Brain pericyte (primary cell): ENCODE data around the gene IFT81.
A peak's percentile ranks its signal among the peaks of the same experiment; 100 is the strongest.
"Not testable (repeated sequence)": the region's sequence is repeated elsewhere in the genome, so short reads cannot be mapped to it uniquely, and the experiment has no call there.

ENCODE experiments used
- DNase-seq: peaks from one replicate; pipeline ENCODE4 v3.0.0-alpha.2; 2012; ENCODE audit warnings: low read depth, low spot score

The IFT81 gene, protein sequence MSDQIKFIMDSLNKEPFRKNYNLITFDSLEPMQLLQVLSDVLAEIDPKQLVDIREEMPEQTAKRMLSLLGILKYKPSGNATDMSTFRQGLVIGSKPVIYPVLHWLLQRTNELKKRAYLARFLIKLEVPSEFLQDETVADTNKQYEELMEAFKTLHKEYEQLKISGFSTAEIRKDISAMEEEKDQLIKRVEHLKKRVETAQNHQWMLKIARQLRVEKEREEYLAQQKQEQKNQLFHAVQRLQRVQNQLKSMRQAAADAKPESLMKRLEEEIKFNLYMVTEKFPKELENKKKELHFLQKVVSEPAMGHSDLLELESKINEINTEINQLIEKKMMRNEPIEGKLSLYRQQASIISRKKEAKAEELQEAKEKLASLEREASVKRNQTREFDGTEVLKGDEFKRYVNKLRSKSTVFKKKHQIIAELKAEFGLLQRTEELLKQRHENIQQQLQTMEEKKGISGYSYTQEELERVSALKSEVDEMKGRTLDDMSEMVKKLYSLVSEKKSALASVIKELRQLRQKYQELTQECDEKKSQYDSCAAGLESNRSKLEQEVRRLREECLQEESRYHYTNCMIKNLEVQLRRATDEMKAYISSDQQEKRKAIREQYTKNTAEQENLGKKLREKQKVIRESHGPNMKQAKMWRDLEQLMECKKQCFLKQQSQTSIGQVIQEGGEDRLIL

DNA sequence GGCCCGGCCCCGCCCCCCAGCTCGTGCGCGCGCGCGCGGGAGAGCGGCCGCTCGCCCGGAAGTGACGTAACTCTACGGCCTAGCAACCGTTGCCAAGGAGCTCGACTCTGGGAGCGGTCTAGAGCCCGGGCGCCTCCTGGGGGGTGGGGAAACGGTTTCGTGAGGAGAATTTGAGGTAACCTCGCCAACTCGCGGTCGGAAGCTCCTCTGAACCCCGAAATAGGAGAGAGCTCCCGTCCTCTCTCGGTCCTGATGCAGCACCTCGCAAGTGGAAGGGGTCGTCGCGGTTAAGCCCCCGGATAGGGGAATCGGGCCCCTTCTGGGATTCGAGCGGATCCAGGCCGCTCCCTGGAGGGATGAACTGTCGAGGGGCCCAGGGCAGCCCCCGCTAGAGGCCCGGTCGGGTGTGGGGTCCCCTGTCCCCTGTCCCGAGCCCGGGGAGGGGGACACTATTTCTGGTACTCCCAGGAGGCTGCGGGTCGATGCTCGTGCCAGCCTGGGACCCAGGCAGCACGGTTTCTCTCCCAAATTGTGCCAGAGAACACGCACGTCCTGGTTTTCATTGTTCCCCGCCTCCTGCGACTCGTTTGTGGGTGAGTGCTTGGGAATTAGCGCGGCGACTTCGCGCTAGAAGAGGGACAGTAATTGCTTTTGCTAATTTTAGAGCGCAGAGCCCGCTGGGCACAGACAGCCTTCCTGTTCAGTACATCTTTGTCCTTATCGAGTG lies at the start of gene IFT81:
TSS of gene IFT81 (plus strand) at position 89 of the 727 bp plus-strand sequence. CDS start 3,024 bp downstream, outside the sequence.
- peak; percentile 71 for DNase-seq

DNA sequence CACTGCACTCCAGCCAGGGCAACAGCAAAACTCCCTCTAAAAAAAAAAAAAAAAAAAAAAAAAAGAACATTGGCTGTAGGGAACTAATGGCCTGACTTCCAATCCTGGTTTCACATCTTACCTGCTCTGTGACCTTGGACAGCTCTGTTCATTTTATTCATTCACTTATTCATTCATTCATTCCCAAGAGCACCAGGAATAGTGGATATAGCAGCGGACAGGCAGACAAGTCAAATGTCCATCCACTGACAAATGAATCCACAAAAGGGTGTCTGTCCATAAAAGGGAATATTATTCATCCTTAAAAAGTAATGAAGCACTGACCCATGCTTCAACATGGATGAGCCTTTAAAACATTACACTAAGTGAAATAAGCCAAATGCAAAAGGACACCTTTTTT lies 48.3 kb upstream of the IFT81 start:
- no peak for DNase-seq

DNA sequence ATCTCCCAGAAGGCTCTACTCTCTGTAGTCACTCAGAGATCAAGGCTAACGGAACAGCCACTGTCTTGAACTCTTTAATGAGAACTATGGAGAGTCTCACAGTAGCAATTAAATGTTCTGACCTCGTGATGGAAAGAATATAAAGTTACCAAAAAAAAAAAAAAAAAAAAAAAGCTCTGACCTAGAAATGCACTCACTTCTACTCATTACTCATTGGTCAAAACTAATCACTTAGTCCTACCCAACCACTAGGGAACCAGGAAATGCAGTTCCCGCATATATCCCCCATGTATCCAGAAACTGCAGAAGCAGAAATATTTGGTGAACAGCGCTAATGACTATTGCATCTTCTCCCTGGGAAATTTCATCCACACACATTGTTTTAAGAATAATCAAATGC lies 46.4 kb upstream of the IFT81 start:
- no peak for DNase-seq

DNA sequence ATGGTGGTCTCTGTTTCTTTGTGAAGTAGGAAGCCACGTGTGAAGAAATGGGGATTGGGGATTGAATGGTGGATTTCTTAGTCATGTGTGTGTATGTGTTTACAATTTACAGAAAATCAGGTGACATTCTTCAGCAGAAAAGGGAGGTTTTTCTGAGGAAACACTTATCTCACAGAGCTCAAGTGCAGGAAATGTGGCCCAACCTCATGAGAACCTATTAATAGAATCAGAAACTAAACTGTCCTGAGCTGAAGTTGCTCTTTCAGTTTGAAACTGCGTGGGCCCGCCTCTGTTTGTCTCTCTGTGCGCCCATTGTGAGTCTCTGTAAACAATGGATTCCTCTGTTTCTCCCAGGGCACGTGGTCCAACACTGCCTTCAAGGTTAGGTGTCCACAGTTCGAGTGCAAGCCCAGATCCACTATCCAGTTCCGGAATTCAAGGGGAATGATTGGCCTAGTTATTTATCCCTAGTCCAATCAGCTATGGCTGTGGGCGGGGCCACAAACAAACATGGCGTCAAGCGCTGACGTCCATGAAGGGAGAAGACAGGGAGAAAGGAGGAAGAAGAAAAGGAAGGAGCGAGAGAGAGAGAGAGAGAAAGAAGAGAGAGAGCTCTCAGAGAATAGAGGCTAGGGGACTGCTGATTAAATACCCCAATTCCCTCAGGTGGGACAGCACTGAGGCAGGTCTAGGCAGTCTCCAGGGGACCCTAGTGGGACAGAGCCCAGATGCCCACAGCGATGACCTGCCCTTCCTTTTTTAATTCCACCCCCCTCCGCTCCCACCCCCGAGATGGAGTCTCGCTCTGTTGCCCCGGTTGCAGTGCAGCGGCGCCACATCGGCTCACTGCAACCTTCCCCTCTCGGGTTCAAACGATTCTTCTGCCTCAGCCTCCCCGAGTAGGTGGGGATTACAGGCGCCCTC lies 44.4 kb upstream of the IFT81 start:
- DNase-seq, result no peak

DNA sequence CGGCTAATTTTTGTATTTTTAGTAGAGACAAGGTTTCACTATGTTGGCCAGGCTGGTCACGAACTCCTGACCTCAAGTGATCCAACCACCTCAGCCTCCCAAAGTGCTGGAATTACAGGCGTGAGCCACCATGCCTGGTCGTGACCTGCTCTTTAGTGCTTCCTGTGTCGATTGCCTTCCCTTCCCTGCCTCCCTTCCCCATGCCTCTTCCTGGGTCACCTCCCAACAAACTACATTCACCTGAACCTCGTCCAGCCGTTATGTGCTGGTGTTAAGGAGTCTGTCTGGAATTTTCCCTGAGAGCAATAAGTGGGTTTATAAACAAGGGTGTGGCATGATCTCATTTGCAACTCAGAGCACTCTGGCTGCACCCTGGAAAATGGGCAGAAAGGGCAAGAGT lies 43.7 kb upstream of the IFT81 start:
- DNase-seq, result no peak

DNA sequence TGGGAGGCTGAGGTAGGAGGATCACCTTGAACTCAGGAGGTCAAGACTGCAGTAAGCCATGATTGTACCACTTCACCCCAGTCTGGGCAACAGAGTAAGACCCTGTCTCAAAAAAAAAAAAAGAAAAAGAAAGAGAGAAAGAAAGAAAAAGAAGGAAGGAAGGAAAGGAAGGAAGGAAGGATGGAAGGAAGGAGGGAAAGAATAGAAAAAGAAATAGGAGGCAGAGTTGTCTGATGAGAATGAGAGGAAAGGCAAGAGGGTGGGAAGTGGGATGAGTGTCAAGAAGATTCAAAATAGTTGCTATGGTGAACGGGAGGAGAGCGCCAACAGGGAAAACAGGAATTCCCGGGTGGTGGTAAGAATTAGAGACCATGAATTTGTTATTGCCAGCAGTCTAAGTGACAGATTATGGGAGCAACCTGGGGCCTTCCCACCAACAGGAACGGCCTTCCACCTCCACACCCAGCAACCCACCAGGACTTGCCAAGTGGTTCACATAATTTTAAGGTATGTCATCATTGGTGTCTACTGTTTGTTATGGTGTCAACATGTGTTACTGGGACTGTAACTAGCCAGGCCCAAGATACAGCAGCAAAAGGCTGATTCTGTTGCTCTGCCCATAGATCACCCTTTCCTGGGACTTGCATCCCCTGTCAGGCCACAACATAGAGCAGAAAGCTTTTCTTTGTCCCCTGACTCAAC lies 39.7 kb upstream of the IFT81 start:
- DNase-seq, result no peak

DNA sequence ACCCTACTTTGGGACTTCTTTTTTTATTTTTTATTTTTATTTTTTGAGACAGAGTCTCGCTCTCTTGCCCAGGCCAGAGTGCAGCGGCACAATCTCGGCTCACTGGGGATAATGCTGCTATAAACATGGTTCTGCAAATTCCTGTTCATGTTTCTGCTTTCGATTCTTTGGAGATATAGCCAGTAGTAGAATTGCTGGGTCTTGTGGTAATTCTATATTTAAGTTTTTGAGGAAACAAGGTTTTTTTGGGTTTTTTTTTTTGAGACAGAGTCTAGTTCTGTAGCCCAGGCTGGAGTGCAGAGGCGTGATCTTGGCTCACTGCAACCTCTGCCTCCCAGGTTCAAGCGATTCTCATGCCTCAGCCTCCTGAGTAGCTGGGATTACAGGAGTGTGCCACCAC lies 35.9 kb upstream of the IFT81 start:
- not testable (repeated sequence) for DNase-seq

DNA sequence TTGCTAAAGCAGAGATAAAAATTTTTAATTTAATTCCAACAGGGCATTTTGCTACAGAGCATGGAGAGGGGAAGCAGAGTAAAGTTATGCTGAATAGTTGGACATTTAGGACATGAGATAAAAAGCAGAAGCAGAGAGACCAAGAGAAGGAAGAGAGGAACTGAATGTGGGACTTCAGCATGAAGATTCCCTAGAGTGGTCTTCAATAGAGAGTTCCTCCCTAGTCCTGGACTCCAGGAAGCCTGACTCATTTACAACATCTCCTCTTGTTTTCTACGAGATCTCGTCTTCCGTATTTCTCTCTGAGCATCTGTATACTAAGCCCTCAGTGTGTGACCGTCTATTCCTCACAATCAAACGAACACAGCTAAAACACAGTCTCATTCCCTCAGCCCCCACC lies 35.2 kb upstream of the IFT81 start:
- no peak for DNase-seq

DNA sequence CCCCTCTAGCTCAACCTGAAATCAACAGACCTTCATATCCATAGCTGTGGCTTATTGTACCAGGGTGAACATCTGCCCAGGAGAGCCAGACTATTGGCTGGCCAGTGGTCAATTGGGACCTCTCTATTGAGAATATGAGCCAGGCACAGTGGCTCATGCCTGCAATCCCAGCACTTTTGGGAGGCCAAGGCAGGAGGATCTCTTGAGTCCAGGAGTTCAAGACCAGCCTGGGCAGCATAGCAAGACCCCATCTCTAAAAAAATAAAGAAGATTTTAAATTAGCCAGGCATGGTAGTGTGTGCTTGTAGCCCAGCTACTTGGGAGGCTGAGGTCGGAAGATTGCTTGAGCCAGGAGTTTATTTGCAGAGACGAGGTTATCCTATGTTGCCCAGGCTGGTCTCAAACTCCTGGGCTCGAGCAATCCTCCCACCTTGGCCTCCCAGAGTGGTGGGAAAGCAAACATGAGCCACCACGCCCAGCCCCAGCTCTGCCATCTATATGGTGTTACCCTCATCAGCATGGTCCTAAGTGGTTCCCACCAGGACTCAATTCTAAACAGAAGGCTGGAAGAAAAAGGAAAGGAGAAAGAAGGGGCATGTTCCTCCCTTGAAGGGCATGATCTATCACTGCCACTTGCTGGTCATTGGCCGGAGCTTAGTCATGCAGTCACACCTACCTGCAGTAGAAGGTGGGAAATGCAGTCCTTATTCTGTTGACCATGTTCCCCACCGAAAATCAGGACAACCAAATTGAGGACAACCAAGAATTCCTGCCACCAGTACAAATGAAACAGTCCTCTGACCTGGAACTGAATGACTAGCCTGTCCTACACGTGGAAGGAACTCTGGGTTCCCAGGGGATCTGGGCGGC lies 33.7 kb upstream of the IFT81 start:
- DNase-seq, result no peak

DNA sequence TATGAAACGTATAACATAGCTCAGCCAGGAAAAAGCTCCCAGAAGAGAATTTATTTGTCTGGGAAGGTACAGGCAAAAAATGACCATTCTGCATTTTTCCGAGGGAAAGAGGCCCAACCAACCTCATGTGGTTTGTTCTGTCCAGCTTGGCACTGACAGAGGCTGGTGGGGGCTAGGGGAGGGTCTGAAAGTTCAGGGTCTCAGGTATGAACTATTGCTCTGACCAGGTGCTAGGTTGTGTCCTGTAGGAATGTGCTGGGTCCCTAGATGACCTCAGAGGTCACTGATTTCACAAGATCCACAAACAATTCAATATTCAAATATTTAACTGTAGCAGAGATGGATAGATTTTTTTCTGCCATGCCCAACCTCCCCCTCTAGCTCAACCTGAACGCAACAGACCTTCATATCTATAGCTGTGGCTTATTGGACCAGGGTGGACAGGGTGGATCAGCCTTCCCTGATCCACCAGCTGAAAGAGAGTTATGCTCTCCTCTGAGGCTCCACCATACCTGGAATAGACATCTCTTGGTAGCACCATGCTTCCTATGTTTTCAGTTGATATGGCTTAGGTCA lies 32.9 kb upstream of the IFT81 start:
- no peak for DNase-seq

DNA sequence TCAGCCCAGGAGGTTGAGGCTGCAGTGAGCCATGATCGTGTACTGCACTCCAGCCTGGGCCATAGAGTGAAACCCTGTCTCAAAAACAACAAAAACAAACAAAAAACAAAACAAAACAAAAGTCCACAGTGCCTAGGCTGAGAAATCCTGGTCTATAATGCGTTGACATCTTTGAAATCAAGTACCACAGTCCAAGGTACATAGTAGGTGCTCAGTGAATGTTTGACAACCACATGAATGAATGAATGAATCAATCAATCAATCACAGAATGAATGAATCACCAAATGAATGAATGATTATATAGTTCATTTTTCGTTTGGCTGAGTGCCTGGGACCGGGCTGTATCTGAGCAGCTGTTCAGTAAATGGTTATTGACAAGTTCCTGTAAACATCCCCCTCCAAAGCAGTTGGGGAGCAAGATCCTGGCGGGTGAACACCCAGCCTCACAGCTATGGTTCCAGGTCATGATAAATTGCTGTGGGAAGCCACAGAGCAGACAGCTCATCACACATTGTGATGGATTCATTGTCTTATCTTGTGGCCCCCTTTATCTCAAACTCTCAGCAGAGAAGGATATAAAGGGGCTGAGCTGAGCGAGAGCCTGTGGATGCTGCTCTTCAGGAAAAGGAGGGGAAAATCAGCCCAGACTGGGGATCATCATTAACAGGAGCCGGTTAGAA lies 30.4 kb upstream of the IFT81 start:
- DNase-seq, result no peak

DNA sequence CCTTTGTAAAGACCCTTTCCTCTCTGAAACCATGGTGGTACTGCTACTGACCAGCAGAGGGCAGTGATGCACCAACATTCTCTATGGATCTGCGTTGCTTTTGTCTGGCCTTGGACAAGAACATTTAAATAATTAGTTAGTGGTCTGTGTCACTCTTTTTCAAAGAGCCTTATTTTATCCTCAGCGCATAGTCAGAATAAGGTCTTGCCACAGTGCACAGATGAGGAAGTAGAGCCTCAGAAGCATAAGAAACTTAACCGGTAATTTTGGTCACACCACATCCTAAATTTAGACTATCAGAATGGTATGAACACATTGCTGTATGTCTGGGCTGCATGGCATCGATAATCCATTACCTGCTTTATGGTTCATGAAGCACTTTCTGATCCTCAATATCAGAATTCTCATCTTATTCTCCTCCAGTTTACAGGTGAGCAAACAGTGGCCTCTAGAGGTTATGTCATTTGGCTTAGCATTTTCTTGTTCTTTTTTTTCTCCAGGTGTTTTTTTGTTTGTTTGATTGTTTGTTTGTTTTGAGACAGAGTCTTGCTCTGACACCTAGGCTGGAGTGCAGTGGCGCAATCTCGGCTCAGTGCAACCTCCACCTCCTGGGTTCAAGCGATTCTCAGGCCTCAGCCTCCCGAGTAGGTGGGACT lies 23.7 kb upstream of the IFT81 start:
- DNase-seq, result peak; percentile 50

DNA sequence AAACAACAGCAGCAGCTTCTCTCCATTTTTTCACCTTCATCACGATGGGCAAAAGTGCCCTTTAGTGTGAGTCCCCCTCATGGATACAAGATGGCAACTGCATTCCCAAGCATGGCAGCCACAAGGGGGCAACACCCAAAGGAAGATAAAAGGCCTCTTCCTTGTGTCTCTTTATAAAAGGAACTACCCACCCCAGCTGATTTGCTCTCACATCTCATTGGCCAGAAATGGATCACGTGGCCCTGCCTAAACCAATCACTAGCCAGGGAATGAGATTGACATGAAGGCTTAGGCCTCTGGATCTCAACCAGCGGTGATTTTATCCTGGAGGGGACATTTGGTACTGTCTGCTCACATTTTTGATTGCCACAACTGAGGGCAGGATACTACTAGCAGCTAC lies 21.9 kb upstream of the IFT81 start:
- no peak for DNase-seq

DNA sequence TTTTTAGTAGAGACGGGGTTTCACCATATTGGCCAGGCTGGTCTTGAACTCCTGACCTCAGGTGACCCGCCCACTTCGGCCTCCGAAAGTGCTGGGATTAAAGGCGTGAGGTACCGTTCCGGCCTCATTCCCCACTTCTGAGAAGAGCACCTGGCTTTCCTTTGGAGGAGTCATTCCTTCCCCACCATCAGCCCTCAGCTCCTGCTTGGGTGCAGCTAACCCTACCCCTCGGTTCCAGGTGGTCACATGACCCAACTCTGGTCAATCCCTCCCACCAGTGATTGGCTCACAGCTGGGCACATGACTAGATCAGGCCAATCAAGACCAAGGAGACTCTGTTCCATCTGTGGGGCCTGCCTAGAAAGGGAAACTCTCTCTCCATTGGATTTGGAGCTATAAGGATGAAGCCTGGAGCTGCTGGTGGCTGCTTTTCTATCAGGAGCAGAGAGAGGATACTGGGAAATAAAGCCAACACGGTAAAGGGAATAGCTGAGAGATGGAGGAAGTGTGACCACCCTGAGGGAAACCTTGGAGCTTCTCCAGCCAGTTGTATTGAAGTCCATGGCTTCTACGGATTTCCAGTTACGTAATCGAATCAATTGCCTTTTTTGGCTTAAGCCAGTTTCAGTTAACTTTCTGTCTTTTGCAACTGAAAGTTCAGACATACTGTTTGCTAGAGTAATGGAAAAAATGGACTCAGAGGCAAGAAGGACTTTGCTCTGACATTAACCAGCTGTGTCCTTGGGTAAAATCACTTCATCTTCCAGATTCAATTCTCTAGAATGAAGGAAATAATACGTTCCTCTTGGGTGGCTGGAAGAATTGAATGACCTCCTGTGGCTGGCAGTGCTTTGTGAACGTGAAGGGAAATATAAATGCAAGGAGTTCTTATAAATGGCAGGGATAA lies 19.7 kb upstream of the IFT81 start:
- DNase-seq, result no peak

DNA sequence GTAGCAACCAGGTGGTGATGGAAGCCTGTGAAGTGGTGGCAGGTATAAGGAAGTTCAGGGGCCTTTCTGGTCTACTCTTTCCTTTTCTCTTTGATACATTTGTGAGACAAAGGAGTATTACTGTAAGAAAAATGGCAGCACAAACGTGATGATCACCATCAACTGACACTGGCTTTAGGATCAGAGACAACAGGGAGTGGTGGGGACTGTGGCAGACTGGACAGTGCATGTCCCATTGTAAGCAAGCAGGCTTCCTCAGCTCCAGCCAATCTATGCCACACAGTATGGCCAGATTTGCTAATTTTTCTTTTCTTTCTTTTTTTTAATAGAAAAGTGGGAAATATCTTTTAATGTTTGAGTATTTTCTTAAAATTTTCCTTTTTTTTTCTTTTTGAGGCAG lies 19.0 kb upstream of the IFT81 start:
- DNase-seq, result no peak

DNA sequence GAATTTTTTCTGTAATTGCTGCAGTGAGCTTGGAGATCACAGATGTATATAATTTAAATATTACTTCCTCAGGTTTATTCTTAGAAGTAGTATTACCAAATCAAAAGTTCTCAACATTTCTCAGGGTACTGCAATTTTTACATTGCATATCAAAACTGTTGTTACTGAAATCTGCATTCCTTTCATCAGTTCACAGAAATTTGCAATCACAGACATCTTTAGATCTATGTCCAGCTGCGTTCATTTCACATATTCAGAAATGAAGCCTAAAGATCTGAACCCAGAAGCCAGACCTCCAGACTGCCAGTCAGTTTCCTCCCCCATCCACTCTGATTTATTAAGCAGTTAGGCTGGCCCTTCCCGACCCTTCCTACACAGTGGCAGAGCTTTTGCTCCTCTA lies 18.2 kb upstream of the IFT81 start:
- no peak for DNase-seq
